Lower leg skin (tissue), 4 donors: ENCODE measurements around the gene HEMK1. TPM values are rescaled to one million over a fixed set of nuclear protein-coding genes. Genes with fewer than 3 reads are reported as not detected.

Experiments
- DNase-seq, 2 donors: peaks; one replicate each; pipeline ENCODE4 v3.0.0-alpha.2; 2019; ENCODE audit warnings: low spot score in 2 of 2
- H3K4me3 ChIP-seq: fragments of 200-600 bp; sonication (generic); 2 replicates; pipeline ENCODE4 v1.5.1; 2017; ENCODE audit warnings: mild to moderate bottlenecking, low read depth; ENCODE audit not compliant: poor library complexity, severe bottlenecking
- CTCF ChIP-seq, 3 donors: fragments of 450-650 bp; IDR thresholded peaks; one replicate each; pipeline ENCODE4 v1.5.1; 2016; ENCODE audit warnings: antibody characterized with exemption in 3 of 3, mild to moderate bottlenecking in 3 of 3, moderate library complexity in 2 of 3
- POLR2A ChIP-seq, 2 donors: fragments of 450-650 bp; IDR thresholded peaks; one replicate each; pipeline ENCODE4 v1.6.1; 2016 to 2017; ENCODE audit warnings: antibody characterized with exemption in 2 of 2, mild to moderate bottlenecking in 1 of 2, moderate library complexity in 1 of 2
- WGBS, 2 donors: methylation state at CpG; one replicate each; pipeline ENCODE4 v1.1.5; 2018; 5-methylcytosine and 5-hydroxymethylcytosine counted together
- intact Hi-C: fragments of 100-400 bp; cut with DNase I; formaldehyde crosslinking; loops from one replicate; pipeline ENCODE4 v1.15.0; 2023; ENCODE audit warnings: low total_unique reads
- total RNA-seq, 4 donors: library from RNA; depleted of rRNA; stranded (reverse); fragments of >200 nt; gene quantifications; one replicate each; pipeline ENCODE4 v1.1.0, GENCODE V29; 2016

HEMK1 gene
- total RNA-seq, 4 donors from 2014 or later: 2.9 to 8.1 (median 4.8) TPM

DNA sequence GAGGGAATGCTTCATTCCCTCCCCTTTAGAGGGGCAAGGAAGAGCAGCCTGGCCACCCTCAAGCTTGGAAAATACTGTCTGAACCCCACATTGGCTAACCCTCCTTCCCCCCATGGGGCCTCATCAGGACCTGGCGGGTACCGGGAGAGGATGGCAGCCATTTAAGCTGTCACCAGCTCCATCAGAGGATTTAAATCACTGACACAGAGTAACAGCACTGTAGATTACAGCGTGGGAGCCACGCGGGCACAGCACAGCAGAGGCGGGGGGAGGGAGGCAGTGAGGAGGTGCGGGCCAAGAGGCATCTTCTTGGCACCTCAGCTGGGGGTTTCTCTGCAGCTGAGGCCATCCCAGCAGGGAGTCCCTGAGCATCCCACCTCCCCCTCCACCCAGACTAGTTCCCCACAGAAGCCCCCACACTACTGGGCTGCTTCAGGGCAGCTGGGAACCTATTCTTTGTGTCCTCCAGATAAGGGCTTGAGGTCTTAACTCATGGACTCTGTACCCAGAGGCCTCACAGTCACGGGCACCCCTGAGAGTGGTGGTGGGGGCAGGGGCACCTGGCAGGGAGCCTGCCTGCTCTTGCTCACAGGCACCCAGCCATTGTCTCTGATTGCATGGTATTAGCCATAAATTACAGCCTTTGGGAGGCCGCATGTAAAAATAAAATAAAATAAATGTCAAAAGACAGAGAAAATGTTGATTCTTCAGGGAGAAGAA, 44.0 kb upstream of the HEMK1 start:
- H3K4me3 ChIP-seq: no peak overlapping the region
- intact Hi-C loops: no loop called here
- DNase-seq: no peak
- 77 to 78% methylated on average over 8 to 9 of the region's 9 CpGs for WGBS, 2 donors
- TF ChIP-seq POLR2A (IDR thresholded peaks at IDR 0.05): no peak
- no peak for TF ChIP-seq CTCF (IDR thresholded peaks at IDR 0.05)

DNA sequence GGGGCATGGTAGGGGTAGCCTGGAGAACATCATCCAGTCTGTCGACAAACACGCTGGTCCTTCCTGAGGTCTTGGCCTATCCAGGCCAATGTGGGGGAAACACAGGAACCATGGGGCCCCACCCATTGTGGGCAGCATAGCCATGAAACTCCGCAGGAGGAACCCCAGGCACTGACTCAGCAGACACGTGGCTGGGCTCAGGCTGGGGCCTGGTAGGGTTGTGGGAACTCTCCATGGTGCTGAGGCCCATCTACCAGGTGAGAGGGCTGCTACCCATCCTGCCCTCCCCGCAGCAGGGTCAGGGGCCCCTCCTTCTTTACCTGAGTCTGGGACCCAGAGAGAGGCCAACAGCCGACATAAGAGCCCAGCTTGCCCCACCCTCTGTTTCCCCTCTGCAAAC, 43.3 kb upstream of the HEMK1 start:
- 41 to 44% methylated on average over 6 of the region's 6 CpGs for whole genome bisulfite sequencing, 2 donors
- TF ChIP-seq POLR2A (IDR thresholded peaks at IDR 0.05) (no peak), CTCF (IDR thresholded peaks at IDR 0.05) (no peak)
- DNase-seq: peak in 1 of 2 donors; percentile 30
- H3K4me3 ChIP-seq: no peak overlapping the region
- intact Hi-C loops: no loop called here

DNA sequence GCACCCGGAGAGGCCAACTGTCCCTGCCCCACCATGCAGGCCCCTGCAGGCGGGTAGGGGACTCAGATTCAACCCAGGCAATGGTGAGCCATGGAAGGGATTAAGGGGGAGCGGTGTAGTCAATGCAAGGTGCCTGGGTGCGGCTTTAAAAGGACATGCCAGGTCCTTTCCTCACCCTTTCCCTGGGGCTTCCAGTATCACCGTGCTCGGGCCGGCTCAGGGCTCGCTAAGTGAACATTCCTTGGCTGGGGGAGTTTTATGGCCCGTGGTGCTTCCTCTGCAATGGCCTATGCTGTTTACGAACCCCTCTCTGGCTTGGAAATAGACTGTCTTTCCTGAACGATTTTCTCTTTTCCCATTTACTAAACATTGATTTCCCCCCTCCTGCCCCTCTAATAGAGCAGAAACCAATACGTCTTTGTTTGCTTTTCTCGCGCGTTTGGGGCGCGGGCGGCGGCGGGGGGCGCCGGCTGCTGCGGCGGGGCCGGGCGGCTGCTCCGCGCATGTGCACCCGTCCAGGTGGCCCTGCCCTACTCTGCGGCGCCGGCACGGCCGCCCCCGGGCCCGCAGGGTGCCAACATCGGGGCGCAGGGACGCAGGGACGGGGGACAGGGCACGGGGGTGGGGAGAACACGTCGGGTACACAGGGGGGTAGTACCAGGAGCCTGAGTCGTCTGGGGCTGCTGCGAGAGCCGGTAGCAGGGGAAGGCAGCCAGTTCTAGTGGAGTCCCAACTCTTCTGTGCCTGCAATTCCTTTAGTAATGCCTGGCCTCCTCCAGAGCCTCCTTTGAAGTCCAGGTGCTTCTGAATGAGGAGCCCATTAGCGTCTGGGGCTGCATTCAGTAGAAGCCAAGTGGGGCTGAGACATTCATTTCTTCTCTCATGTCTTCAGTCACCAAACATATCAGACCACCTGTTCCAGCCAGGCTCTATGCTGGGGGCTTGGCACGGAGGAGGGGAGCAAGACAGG, 39.0 kb upstream of the HEMK1 start:
- WGBS, 2 donors: 11 to 27% methylated on average over 44 to 48 of the region's 48 CpGs

GRCh38 chr3:50531201-50531600, 38.1 kb upstream of the HEMK1 start:
- no peak for DNase-seq
- intact Hi-C loops: no loop called here
- H3K4me3 ChIP-seq: no peak overlapping the region
- 90 to 93% methylated on average over 4 of the region's 4 CpGs for WGBS, 2 donors
- TF ChIP-seq POLR2A (IDR thresholded peaks at IDR 0.05): no peak
- TF ChIP-seq CTCF (IDR thresholded peaks at IDR 0.05): no peak

More for the DNA sequence above, 39.0 kb upstream of the HEMK1 start:
- no peak for DNase-seq
- no peak for TF ChIP-seq POLR2A (IDR thresholded peaks at IDR 0.05)
- TF ChIP-seq CTCF (IDR thresholded peaks at IDR 0.05): no peak
- intact Hi-C loops: no loop called here
- no peak overlapping the region for H3K4me3 ChIP-seq

DNA sequence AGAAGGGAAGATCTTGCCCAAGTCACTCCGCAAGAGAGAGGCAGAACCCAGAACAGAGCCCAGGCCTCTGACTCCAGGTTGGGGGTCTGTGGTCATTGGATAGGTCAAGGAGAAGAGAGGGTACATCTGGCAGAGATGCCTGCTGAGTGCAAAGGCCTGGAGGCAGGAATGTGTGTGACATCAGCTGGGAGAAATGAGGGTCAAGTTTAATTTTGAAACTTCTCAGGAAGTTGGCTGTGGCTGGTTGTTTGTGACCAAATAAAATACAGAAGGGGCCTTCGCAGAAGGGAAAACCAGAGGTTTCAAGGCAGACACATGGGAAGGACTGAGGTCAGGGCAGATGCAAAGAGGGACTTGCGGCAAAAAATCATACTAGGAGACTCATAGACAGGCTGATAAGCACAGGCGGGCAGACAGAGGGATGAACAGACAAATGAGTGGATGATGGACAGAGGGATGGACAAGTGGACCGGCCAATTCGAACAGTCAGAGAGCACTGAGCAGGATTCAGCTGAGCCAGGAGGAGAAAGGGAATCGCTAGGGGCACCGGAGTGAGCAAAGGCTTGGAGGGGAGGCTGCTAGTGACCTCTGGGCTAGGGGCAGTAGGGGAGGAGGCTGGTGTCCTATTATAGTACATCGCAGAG, 37.1 kb upstream of the HEMK1 start:
- intact Hi-C loops: no loop called here
- 80 to 93% methylated on average over 9 of the region's 9 CpGs for WGBS, 2 donors
- no peak for TF ChIP-seq CTCF (IDR thresholded peaks at IDR 0.05)
- no peak for TF ChIP-seq POLR2A (IDR thresholded peaks at IDR 0.05)
- H3K4me3 ChIP-seq: no peak overlapping the region
- no peak for DNase-seq
